NCI-H2227 (cell line): ENCODE data around the gene CBLN4.

Experiments
- DNase-seq: peaks from one replicate; lab custom pipeline; 2025; ENCODE audit not compliant: unreplicated experiment; lab: John Stamatoyannopoulos, UW

The CBLN4 gene

GRCh38 chr20:55947701-55948100 is 57.6 kb downstream of the CBLN4 start:
- DNase-seq: no peak
